Thoracic aorta (tissue), 2 donors: Measurements from ENCODE around the gene EVPL. TPM values are rescaled to one million over a fixed set of nuclear protein-coding genes. Genes with fewer than 3 reads are reported as not detected.
"Not testable (repeated sequence)": the region's sequence is repeated elsewhere in the genome, so short reads cannot be mapped to it uniquely, and the experiment has no call there.

ENCODE experiments used
- ATAC-seq: fragments of 150-250 bp; one replicate; pipeline ENCODE4 v1.8.0; 2017; ENCODE audit warnings: low read depth; ENCODE audit not compliant: insufficient number of reproducible peaks, low FRiP score
- DNase-seq: peaks from one replicate; pipeline ENCODE4 v3.0.0-alpha.2; 2020; ENCODE audit warnings: low spot score
- H3K27ac ChIP-seq, 2 donors: fragments of 200-600 bp; sonication (generic); 1 replicate in 1 of 2; 2 replicates in 1 of 2; pipeline ENCODE4 v1.5.1; 2016; ENCODE audit warnings: mild to moderate bottlenecking in 2 of 2, moderate library complexity in 2 of 2
- H3K27me3 ChIP-seq: fragments of 200-600 bp; sonication (generic); replicated peaks from 2 replicates; pipeline ENCODE4 v1.6.0; 2016; ENCODE audit warnings: mild to moderate bottlenecking; ENCODE audit not compliant: insufficient read depth
- H3K36me3 ChIP-seq: fragments of 200-600 bp; sonication (generic); one replicate; pipeline ENCODE4 v1.5.1; 2016
- H3K4me1 ChIP-seq, 2 donors: fragments of 200-600 bp; sonication (generic); 1 replicate in 1 of 2; 2 replicates in 1 of 2; pipeline versions ENCODE4 v1.5.1 to v1.6.0; 2016; ENCODE audit warnings: low read depth in 2 of 2, mild to moderate bottlenecking in 1 of 2; ENCODE audit not compliant: control insufficient read depth in 1 of 2
- H3K4me3 ChIP-seq: fragments of 200-600 bp; sonication (generic); 2 replicates; pipeline ENCODE4 v1.5.1; 2016; ENCODE audit warnings: mild to moderate bottlenecking
- H3K9me3 ChIP-seq: fragments of 200-600 bp; sonication (generic); 2 replicates; pipeline ENCODE4 v1.5.1; 2016
- total RNA-seq, 2 donors: library from RNA; depleted of rRNA; stranded (reverse); fragments of >200 nt; gene quantifications; one replicate each; pipeline versions ENCODE4 v1.1.0 to v1.2.3, GENCODE V29; 2016
- TF ChIP-seq, protein P1 (sequence below): fragments of 200-600 bp; sonication (generic); IDR thresholded peaks from one replicate; pipeline ENCODE4 v1.5.1; 2019; ENCODE audit warnings: antibody characterized with exemption

EVPL gene
- total RNA-seq, 2 donors from 2014 or later, result 1.4 to 1.6 TPM

- Histone ChIP-seq H3K4me1 (no peaks in the 10 kb centered on the region), H3K27me3 (no peaks in the 10 kb centered on the region), H3K9me3 (no peaks in the 10 kb centered on the region), H3K4me3 (no peak overlapping the region), H3K36me3 (peaks cover 58% of the 10 kb centered on the region), H3K27ac (no peak overlapping the region)
- DNase-seq (no peak), ATAC-seq (no peak)
- TF ChIP-seq, protein P1, sequence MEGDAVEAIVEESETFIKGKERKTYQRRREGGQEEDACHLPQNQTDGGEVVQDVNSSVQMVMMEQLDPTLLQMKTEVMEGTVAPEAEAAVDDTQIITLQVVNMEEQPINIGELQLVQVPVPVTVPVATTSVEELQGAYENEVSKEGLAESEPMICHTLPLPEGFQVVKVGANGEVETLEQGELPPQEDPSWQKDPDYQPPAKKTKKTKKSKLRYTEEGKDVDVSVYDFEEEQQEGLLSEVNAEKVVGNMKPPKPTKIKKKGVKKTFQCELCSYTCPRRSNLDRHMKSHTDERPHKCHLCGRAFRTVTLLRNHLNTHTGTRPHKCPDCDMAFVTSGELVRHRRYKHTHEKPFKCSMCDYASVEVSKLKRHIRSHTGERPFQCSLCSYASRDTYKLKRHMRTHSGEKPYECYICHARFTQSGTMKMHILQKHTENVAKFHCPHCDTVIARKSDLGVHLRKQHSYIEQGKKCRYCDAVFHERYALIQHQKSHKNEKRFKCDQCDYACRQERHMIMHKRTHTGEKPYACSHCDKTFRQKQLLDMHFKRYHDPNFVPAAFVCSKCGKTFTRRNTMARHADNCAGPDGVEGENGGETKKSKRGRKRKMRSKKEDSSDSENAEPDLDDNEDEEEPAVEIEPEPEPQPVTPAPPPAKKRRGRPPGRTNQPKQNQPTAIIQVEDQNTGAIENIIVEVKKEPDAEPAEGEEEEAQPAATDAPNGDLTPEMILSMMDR, result no peak
Observed at GRCh38 chr17:76049836-76050537, 22.9 kb upstream of the EVPL start.

GRCh38 chr17:76049239-76049638 is 22.1 kb upstream of the EVPL start:
- Histone ChIP-seq H3K9me3 (no peaks in the 10 kb centered on the region), H3K36me3 (peaks cover 65% of the 10 kb centered on the region), H3K4me1 (no peaks in the 10 kb centered on the region), H3K27ac (no peak overlapping the region), H3K27me3 (no peaks in the 10 kb centered on the region), H3K4me3 (no peak overlapping the region)
- ATAC-seq (no peak), DNase-seq (no peak)
- TF ChIP-seq, protein P1, result no peak

DNA sequence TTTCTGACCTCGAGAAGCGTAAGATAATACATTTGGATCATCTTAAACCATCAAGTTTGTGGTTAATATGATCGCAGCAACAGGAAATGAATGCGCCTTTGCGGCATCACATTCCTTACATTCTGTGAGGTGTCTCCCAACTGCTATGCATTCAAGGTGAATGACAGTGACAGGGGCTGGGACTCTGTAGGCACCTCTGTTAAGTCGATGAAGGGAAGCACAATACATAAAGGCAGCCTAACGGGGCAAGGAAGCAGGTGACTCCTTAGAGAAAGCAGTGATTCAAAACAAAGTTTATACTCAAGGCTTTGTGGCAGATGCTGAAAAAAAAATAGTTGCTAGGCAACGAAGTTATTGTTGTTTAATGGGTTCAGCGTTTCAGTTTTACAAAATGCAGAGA is 21.6 kb upstream of the EVPL start:
- peaks cover 71% of the 10 kb centered on the region for H3K36me3 ChIP-seq

DNA sequence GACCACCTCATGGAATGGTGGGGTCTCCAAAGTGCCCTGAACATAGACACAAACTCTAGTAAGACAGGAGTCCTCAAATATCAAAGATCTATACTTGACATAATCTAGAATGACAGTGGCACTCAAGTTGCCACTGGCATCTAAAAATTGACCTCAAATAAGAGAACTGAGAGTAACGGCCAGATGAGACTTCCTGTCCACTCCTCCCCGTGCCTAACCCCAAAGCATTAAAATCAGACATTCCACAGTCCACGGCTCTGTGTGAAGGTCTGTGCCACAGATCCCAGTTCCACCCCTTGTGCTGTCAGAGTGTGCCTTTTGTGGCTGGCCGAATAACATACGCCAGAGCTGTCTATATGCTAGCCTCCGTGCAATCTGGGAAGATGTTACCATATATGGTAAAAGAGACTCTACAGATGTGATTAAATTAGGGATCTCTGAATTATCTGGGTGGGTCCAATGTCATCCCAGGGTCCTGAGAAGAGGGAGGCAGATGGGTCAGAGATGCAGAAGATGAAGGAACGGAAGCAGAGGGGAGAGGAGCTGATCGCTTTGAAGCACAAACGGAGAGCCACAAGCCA is 21.0 kb upstream of the EVPL start:
- no peaks in the 10 kb centered on the region for H3K9me3 ChIP-seq
- peaks cover 77% of the 10 kb centered on the region for H3K36me3 ChIP-seq
- no peak overlapping the region for H3K4me3 ChIP-seq
- DNase-seq (no peak), ATAC-seq (no peak)
- TF ChIP-seq, protein P1, result no peak
- H3K4me1 ChIP-seq, result no peaks in the 10 kb centered on the region
- H3K27ac ChIP-seq, result no peak overlapping the region
- no peaks in the 10 kb centered on the region for H3K27me3 ChIP-seq

More for the DNA sequence above, 21.6 kb upstream of the EVPL start:
- Histone ChIP-seq H3K27ac (no peak overlapping the region), H3K4me3 (no peak overlapping the region), H3K9me3 (no peaks in the 10 kb centered on the region), H3K4me1 (no peaks in the 10 kb centered on the region), H3K27me3 (no peaks in the 10 kb centered on the region)
- TF ChIP-seq, protein P1, result no peak
- DNase-seq (no peak), ATAC-seq (no peak)

DNA sequence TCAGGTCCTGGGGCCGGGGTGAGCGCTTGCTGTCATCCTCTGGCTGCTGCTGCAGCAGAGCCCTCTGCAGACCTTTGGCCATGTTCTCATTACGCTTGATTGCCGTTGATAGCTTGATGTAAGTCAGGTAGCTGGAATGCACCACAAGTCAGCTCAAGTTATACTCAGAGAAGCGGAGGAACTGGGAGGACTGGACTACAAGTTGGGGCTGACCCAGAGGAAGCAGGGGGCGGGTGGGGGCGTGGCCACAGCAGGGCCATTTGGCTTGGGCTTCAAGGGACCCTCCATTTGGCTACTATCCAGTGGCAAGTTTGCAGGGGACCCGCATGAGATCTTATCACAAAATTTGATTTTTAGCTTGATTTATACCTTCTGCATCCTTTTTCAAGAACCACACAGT is 19.0 kb upstream of the EVPL start:
- no peaks in the 10 kb centered on the region for H3K4me1 ChIP-seq
- H3K27ac ChIP-seq, result no peak overlapping the region
- no peak for ATAC-seq
- no peaks in the 10 kb centered on the region for H3K27me3 ChIP-seq
- TF ChIP-seq, protein P1, result no peak
- H3K36me3 ChIP-seq, result peaks cover 89% of the 10 kb centered on the region
- H3K4me3 ChIP-seq, result no peak overlapping the region
- no peak for DNase-seq
- H3K9me3 ChIP-seq, result no peaks in the 10 kb centered on the region

GRCh38 chr17:76044475-76045007 is 17.4 kb upstream of the EVPL start:
- peaks cover 93% of the 10 kb centered on the region for H3K36me3 ChIP-seq
- not testable (repeated sequence) for ATAC-seq, H3K27me3 ChIP-seq, H3K4me1 ChIP-seq, H3K4me3 ChIP-seq, DNase-seq, H3K9me3 ChIP-seq, H3K27ac ChIP-seq

GRCh38 chr17:76042868-76043267 is 15.8 kb upstream of the EVPL start:
- H3K9me3 ChIP-seq, H3K4me1 ChIP-seq: not testable (repeated sequence)

More at GRCh38 chr17:76042868-76043267, 15.8 kb upstream of the EVPL start:
- H3K27me3 ChIP-seq, ATAC-seq, DNase-seq, H3K27ac ChIP-seq, H3K4me3 ChIP-seq: not testable (repeated sequence)
- peaks cover 91% of the 10 kb centered on the region for H3K36me3 ChIP-seq
